Activated CD8-positive, alpha-beta memory T cell treated with anti-CD3 and anti-CD28 coated beads for 48 hours (primary cell): Measurements from ENCODE around the gene VENTX.

Source experiments
- DNase-seq, 3 experiments: peaks; one replicate each; pipeline ENCODE4 v3.0.0-alpha.2; 2020; ENCODE audit warnings: low read depth in 2 of 3, low spot score in 2 of 3

Gene VENTX

GRCh38 chr10:133270773-133271297 lies 33.2 kb downstream of the VENTX start:
- no peak for DNase-seq

- no peak for DNase-seq
These were observed 34.1 kb downstream of the VENTX start for GRCh38 chr10:133271521-133272300.

- no peak for DNase-seq
These were observed 34.8 kb downstream of the VENTX start for GRCh38 chr10:133272301-133272963.

- no peak for DNase-seq
These were observed 35.3 kb downstream of the VENTX start for GRCh38 chr10:133272964-133273420.

GRCh38 chr10:133273534-133274143 lies 36.0 kb downstream of the VENTX start:
- DNase-seq, result no peak

GRCh38 chr10:133274751-133275683 lies 37.4 kb downstream of the VENTX start:
- peak in 2 of 3 experiments; percentile 65 to 73 for DNase-seq

- DNase-seq, result peak in 1 of 3 experiments; percentile 35
These were observed 38.0 kb downstream of the VENTX start for GRCh38 chr10:133275684-133276092.

GRCh38 chr10:133276100-133276434 lies 38.4 kb downstream of the VENTX start:
- DNase-seq, result no peak

GRCh38 chr10:133276435-133277201 lies 39.0 kb downstream of the VENTX start, which contains the start of gene ADAM8:
TSS of gene ADAM8 (minus strand) at chr10:133276868. CDS start at chr10:133276817, 51 bp downstream.
- peak in 1 of 3 experiments; percentile 55 for DNase-seq

GRCh38 chr10:133277277-133277992 lies 39.8 kb downstream of the VENTX start:
- no peak for DNase-seq

GRCh38 chr10:133277993-133278576 lies 40.4 kb downstream of the VENTX start:
- DNase-seq, result no peak

GRCh38 chr10:133278577-133279265 lies 41.1 kb downstream of the VENTX start:
- DNase-seq, result no peak

- no peak for DNase-seq
These were observed 41.9 kb downstream of the VENTX start for GRCh38 chr10:133279326-133280226.

GRCh38 chr10:133280391-133281059 lies 42.9 kb downstream of the VENTX start:
- DNase-seq, result no peak

GRCh38 chr10:133281084-133281483 lies 43.4 kb downstream of the VENTX start:
- no peak for DNase-seq

- DNase-seq, result no peak
These were observed 44.1 kb downstream of the VENTX start for GRCh38 chr10:133281628-133282372.
